Activated B cell treated with CpG ODN at 0.5 μM for 24 hours (primary cell): ENCODE results near the gene EIF5AL1. TPM values are rescaled to one million over a fixed set of nuclear protein-coding genes. Genes with fewer than 3 reads are reported as not detected.

Experiments used
- ATAC-seq: fragments of 200-7000 bp; cut with Tn5 transposase; one replicate; pipeline ENCODE4 v1.10.0; 2021; ENCODE audit warnings: low read depth, mild to moderate bottlenecking, moderate library complexity
- CTCF ChIA-PET: fragments of 350-600 bp; sonication (Branson Sonifier 250); formaldehyde crosslinking; loops from one replicate; lab custom pipeline; 2021; ENCODE audit warnings: antibody characterized with exemption; lab: Charles Lee
- POLR2A ChIA-PET: fragments of 350-600 bp; sonication (Branson Sonifier 250); formaldehyde crosslinking; loops from one replicate; lab custom pipeline; 2021; ENCODE audit warnings: antibody characterized with exemption; lab: Charles Lee
- DNase-seq: peaks from one replicate; pipeline ENCODE4 v3.0.0; 2022
- H3K27ac Mint-ChIP-seq: one replicate; pipeline ENCODE4 v1.8.0; 2020; ENCODE audit warnings: mixed read lengths
- H3K27me3 Mint-ChIP-seq: one replicate; pipeline ENCODE4 v1.8.0; 2021; ENCODE audit warnings: mixed read lengths
- H3K36me3 Mint-ChIP-seq: one replicate; pipeline ENCODE4 v1.8.0; 2021; ENCODE audit warnings: low read depth, mixed read lengths
- H3K4me1 Mint-ChIP-seq: one replicate; pipeline ENCODE4 v1.8.0; 2021; ENCODE audit warnings: mixed read lengths
- H3K4me3 Mint-ChIP-seq: one replicate; pipeline ENCODE4 v1.8.0; 2020; ENCODE audit warnings: mild to moderate bottlenecking, mixed read lengths
- H3K9me3 Mint-ChIP-seq: one replicate; pipeline ENCODE4 v1.8.0; 2020; ENCODE audit warnings: mixed read lengths
- CTCF ChIP-seq: fragments of 200-600 bp; IDR thresholded peaks from one replicate; pipeline ENCODE4 v1.8.0; 2022; ENCODE audit warnings: antibody characterized with exemption, mild to moderate bottlenecking
- intact Hi-C: fragments of 100-400 bp; cut with micrococcal nuclease; formaldehyde crosslinking; loops from one replicate; pipeline ENCODE4 v1.15.1; 2024
- total RNA-seq: library from RNA; stranded (reverse); gene quantifications from 2 replicates; pipeline ENCODE4 v1.2.3, GENCODE V29; 2022

Gene EIF5AL1
- total RNA-seq, 1 donor from 2014 or later = 1.4 TPM

DNA sequence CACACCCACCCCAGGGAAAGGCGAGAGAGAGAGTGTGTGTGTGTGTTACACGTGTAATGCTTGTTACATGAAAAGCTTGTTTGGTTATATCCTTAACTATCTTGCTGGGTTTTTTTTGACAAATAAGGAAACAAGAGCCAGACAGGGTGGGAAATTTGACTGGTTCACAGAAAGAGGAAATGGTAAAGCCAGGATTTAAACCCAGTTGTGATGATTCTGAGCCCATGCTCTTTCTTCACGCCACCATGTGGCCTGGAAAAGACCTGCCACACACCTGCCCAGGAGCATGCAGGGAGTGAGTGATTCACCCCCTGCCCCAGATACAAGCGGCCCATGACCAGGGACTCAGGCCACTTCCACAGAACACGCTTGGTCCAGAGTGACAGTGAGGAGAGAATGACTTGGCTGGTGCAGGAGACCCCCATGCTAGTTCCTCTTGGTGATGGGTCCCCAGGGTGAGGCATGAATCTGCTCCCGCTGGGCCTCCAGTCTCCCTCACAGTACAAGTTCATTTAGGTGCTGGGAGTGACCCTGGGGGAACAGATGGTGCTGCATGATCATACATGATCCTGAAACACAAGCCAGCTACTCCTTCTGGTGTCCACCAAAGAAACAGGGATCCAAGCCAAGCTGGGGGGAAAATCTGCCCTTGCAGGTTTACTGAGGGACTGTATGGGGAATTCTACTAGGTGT is 21.0 kb upstream of the EIF5AL1 start:
- CTCF ChIA-PET = interaction anchor here (2.3 kb wide), 1 partner anchor 117 kb away, joined by 7 read pairs; no protein-coding TSS in a partner anchor
- intact Hi-C loops = loop anchor here (1.0 kb wide), 1 partner anchor 117 kb away; no protein-coding TSS in a partner anchor
- Mint-ChIP-seq H3K27me3 (peaks cover 9% of the 10 kb centered on the region), H3K36me3 (no peaks in the 10 kb centered on the region), H3K9me3 (no peaks in the 10 kb centered on the region), H3K27ac (no peak overlapping the region), H3K4me1 (no peaks in the 10 kb centered on the region), H3K4me3 (no peak overlapping the region)
- TF ChIP-seq CTCF = no peak
- ATAC-seq (no peak), DNase-seq (no peak)
- POLR2A ChIA-PET = no interaction called here

GRCh38 chr10:79492256-79492655 is 20.1 kb upstream of the EIF5AL1 start:
- DNase-seq = no peak
- no peak for ATAC-seq
- Mint-ChIP-seq H3K9me3 (no peaks in the 10 kb centered on the region), H3K4me1 (no peaks in the 10 kb centered on the region), H3K4me3 (no peak overlapping the region), H3K27me3 (peaks cover 11% of the 10 kb centered on the region), H3K27ac (no peak overlapping the region), H3K36me3 (no peaks in the 10 kb centered on the region)
- intact Hi-C loops = no loop called here
- POLR2A ChIA-PET = no interaction called here
- no peak for TF ChIP-seq CTCF
- CTCF ChIA-PET = interaction anchor here (2.3 kb wide), 1 partner anchor 118 kb away, joined by 7 read pairs; no protein-coding TSS in a partner anchor

DNA sequence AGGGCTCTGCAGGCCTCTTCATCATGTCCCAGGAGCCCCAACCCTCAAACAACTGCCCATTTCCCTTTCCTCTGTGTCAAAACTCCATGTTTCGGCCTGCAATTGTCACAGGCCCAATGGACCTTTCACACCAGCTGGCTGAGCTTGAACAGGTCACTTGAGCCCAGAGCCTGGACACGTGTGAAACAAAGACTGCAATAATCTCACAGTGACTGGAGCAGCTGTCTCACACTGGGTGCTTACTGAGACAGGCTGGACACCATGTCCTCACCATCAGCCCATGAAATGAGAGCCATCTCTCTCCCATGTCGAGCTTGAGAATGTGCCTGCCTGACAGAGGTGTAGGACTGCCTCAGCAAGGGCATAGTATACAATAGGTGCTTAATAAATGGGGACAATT is 19.5 kb upstream of the EIF5AL1 start:
- TF ChIP-seq CTCF = no peak
- ChIA-PET POLR2A (no interaction called here), CTCF (no interaction called here)
- H3K9me3 Mint-ChIP-seq = no peaks in the 10 kb centered on the region
- H3K36me3 Mint-ChIP-seq = no peaks in the 10 kb centered on the region
- H3K27ac Mint-ChIP-seq = no peak overlapping the region
- DNase-seq (no peak), ATAC-seq (no peak)
- no peak overlapping the region for H3K4me3 Mint-ChIP-seq
- H3K27me3 Mint-ChIP-seq = peaks cover 11% of the 10 kb centered on the region
- no peaks in the 10 kb centered on the region for H3K4me1 Mint-ChIP-seq
- intact Hi-C loops = no loop called here

DNA sequence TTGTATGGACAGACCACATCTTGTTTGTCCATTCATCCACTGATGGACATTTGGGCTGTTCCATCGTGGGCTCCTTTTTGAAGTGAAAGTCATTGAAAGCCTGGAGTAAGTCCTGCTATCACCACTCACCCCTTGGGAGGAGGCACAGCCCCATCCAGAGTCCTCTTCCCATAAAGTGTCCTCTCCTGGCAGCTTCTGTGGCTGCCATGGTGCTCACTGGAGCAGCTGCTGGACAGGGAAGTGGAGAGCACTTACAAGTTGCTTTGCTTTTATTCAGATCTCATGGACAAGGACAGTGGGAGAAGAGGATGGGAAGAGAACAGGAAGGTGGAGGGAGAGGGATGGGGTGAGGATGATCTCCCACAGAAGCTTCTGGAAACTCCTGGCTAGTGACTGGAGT is 18.5 kb upstream of the EIF5AL1 start:
- Mint-ChIP-seq H3K4me3 (no peak overlapping the region), H3K27me3 (peaks cover 11% of the 10 kb centered on the region), H3K9me3 (no peaks in the 10 kb centered on the region), H3K27ac (no peak overlapping the region), H3K36me3 (no peaks in the 10 kb centered on the region), H3K4me1 (no peaks in the 10 kb centered on the region)
- intact Hi-C loops = no loop called here
- ATAC-seq = no peak
- ChIA-PET POLR2A (no interaction called here), CTCF (no interaction called here)
- no peak for TF ChIP-seq CTCF
- no peak for DNase-seq

DNA sequence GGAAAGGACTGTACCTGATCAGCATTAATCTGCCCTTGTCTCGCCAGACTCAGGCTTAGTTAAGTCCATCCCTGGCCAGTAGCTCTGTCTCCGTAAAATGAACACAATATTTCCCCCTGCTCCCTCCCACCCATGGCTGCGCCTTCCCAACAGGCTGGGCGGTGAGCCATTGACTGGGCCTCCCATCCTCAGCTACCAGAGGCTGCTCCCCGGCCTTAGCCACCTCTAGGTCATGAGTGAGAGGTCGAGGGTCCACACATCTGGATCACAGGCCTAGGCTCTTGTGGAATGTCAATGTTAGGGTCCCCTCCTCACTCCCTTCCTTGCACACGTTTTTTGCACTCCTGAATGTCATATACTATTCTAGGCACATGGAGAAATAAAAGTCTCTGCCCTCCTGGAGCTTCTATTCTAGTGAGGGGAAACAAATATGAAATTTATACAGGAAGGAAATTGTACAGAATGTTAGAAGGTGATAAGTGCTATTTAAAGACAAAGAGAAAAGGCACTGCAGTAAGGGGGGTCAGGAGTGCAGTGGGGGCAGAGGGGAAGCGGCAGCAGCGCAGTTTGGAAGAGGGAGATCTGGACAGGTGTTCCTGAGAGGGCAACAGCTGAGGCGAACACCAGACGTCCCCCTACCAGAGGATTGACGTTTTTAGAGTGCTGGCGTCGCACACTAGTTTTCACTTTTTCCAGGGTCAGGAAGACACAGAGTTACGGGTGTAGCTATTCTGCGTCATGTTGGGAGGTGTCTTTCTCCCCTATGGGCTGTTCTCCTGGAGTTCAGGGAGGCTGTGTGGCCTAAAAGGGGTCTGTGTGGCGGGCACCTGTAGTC is 17.2 kb upstream of the EIF5AL1 start:
- H3K9me3 Mint-ChIP-seq = no peaks in the 10 kb centered on the region
- TF ChIP-seq CTCF = no peak
- intact Hi-C loops = no loop called here
- DNase-seq (no peak), ATAC-seq (no peak)
- H3K27ac Mint-ChIP-seq = no peak overlapping the region
- H3K36me3 Mint-ChIP-seq = no peaks in the 10 kb centered on the region
- H3K4me3 Mint-ChIP-seq = no peak overlapping the region
- no peaks in the 10 kb centered on the region for H3K4me1 Mint-ChIP-seq
- H3K27me3 Mint-ChIP-seq = peaks cover 16% of the 10 kb centered on the region
- POLR2A ChIA-PET = no interaction called here
- CTCF ChIA-PET = no interaction called here
